Right renal pelvis (tissue), 4 donors: ENCODE results near the gene PHRF1. TPM values are rescaled to one million over a fixed set of nuclear protein-coding genes. Genes with fewer than 3 reads are reported as not detected.
A peak's percentile ranks its signal among the peaks of the same experiment; 100 is the strongest.

Source experiments
- DNase-seq, 4 donors: peaks; one replicate each; pipeline ENCODE4 v3.0.0-alpha.2; 2013; ENCODE audit warnings: low read depth in 4 of 4, low spot score in 3 of 4, missing footprints in 1 of 4
- polyA plus RNA-seq, 4 donors: library from polyadenylated mRNA; unstranded; fragments of 120-200 nt; gene quantifications; one replicate each; pipeline ENCODE4 v1.2.1, GENCODE V29; 2013; ENCODE audit not compliant: insufficient read length in 4 of 4

The PHRF1 gene, protein sequence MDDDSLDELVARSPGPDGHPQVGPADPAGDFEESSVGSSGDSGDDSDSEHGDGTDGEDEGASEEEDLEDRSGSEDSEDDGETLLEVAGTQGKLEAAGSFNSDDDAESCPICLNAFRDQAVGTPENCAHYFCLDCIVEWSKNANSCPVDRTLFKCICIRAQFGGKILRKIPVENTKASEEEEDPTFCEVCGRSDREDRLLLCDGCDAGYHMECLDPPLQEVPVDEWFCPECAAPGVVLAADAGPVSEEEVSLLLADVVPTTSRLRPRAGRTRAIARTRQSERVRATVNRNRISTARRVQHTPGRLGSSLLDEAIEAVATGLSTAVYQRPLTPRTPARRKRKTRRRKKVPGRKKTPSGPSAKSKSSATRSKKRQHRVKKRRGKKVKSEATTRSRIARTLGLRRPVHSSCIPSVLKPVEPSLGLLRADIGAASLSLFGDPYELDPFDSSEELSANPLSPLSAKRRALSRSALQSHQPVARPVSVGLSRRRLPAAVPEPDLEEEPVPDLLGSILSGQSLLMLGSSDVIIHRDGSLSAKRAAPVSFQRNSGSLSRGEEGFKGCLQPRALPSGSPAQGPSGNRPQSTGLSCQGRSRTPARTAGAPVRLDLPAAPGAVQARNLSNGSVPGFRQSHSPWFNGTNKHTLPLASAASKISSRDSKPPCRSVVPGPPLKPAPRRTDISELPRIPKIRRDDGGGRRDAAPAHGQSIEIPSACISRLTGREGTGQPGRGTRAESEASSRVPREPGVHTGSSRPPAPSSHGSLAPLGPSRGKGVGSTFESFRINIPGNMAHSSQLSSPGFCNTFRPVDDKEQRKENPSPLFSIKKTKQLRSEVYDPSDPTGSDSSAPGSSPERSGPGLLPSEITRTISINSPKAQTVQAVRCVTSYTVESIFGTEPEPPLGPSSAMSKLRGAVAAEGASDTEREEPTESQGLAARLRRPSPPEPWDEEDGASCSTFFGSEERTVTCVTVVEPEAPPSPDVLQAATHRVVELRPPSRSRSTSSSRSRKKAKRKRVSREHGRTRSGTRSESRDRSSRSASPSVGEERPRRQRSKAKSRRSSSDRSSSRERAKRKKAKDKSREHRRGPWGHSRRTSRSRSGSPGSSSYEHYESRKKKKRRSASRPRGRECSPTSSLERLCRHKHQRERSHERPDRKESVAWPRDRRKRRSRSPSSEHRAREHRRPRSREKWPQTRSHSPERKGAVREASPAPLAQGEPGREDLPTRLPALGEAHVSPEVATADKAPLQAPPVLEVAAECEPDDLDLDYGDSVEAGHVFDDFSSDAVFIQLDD (N-terminal part only)
- 10 to 100 TPM; 21.1 to 27.4 (median 21.9) TPM for polyA plus RNA-seq

DNA sequence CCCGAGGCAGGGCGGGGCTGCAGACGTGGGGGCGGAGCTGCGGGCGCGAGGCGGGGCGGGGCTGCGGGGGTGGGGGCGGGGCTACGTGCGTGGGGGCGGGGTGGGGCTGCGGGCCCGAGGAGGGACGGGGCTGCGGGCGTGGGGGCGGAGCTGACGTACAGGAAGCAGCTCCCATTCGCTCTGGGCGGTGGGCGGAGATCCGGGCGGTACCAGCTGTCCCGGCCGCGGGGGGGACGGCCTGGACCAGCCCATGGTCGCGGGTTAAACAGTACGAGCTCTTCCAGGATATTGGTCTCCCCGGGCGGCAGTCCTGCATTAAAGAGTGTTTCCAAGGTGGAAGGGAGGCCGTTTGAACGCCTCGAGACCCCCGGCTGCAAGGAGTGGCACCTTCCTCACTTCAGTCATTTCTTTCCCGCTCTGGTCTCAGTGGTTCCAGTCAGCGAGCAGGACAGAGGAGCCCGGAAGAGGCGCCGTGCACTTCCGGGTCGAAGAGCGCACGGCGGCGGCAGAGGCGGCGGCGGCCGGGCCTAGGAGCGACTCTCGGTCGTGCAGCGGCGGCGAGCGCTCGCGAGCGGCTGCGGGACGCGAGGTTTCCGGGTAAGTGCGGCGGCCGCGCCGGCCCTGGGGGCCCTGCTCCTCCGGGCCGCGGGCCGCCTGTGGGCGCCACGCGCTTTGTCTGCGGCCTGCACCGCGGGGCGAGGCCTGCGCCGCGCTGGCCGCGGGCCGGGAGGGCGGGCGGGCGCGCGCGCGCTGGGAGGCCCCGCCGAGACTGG, at the start of gene PHRF1:
Gene PHRF1, plus strand, starts transcription at position 475 of the 773 bp plus-strand sequence. CDS start 5,043 bp downstream, outside the sequence.
- DNase-seq: peak; percentile 83 to 89 (median 86)

DNA sequence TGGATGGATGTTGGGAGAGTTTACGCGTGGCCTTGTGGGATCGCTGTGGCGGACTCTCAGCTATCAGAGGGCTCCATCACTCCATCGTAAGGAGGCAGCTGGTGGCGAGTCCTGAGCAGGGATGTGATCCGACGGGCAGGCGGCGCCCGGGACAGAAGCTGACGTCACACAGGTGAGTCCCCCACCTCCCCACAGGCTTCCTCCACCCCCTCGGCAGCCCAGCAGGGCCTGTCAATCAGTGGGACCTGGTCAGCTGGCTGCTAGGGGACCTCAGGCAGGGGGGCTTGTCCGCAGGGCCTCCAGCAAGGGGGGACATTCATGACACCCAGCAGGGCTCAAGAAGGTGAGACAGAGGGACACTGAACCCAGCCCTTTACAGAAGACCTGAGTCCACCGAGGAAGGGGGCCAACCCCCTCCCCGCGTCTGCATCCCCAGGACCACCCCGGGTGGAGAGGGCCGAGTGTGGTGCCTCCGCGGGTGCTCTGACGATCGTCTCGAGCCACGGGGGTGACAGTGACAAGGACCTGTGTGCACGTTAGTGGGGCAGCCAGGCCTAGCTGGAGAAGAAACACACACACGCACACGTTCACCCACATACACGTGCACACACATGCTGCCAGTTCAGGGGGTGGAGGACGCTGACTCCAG, 48.0 kb upstream of the PHRF1 start:
- DNase-seq: no peak

DNA sequence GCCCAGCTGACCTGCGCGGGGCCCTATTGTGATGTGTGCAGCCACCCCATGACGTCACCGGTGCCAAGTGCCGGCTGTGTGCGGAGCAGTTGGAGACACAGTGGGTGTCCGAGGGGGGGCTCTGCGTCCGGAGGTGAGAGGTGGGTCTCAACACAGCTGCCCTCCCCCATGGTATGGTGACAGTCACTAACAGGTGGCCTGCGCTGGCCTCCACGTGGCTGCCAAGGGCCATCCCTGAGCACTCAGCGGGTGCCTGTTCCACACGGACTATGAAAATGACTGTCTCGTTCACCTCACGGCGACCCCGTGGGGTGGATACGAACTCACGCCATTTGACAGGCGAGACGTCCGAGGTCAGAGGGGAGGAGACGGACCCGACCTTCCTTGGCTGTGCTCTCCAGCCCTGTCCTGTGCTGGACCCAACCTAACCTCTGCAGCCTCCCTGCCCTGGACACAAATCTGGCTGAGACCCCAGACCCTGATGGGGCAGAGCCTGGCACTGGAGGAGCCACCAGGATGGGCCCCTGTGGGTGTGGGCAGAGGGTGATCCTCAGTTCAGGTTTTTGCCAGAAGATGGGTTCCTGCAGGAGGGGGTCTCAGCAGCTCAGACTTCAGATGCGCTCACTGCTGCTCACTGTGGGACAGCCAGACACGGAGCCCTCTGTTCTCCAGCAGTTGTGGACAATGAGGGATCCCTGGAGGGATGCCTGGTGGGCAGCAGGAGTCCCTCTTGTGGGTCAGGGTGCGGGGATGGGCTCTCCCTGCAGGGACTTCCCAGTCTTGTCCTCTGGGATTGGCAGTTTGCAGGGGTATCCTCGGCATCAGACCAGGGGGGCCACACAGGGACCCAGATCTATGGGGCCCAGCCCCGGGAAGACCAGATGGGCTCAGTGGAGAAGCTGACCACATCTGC, 47.2 kb upstream of the PHRF1 start:
- DNase-seq: no peak

DNA sequence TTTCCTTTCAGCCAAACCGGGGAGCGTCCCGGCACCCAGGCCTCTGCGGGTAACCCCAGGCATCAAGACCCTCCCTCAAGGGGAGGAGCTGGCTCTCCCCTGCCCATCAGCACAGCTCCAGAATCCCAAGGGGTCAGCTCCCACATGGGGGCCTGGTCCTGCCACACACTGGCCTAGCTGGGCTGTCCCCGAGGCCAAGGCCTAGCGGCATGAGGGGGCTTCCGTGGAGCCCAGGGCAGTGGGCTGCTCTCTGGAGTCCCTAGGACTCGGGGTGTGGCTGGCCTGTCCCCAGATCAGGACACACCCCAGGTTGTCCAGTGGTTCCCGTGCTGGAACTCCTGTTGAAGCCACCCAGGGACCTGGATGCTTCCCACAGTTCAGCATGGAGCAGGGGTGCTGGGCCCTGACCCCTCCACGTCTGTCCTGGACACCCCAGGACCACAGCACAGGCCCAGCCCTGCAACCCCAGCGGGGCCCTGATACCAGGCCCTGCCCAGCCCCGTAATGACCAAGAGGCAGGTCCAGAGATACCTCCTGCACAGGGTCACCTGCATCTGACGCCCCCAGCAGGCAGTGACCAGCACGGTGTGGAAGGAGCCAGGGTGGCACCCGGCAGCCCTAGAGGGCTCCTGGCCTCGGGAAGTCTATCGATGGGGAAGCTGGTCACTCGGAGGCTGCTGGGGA, 46.4 kb upstream of the PHRF1 start:
- DNase-seq: no peak

DNA sequence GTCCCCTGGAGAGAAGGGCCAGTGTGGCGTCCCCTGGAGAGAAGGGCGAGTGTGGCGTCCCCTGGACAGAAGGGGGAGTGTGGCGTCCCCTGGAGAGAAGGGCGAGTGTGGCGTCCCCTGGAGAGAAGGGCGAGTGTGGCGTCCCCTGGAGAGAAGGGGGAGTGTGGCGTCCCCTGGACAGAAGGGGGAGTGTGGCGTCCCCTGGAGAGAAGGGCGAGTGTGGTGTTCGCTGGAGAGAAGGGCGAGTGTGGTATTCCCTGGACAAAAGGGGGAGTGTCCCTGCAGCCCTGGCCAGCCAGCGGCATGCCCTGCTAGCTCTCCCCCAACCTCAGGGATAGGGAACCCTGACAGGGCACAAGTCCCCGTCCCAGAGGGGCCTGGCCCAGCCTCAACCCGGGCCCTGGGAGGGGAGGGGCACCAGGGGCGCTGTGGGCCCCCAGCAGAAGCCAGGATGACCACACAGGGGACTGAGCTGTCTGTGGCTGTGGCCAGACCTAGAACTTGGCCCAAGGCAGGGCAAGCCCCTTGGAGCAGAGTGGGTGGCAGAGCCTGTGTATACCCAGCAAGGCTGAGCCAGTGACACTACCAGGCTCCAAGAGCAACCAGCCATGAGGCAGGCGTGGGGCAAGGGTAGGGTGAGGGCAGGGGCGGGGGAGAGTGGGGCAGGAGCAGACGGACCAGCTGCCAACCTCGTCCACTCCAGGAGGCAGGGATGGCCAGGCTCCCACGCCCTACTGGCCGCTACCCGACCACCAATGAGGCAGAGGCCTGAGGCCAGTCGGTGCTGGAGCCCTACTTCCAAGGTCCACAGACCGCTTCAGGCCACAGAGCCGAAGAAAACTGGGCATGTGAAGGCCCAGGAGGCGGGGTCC, 45.1 kb upstream of the PHRF1 start:
- DNase-seq: no peak

DNA sequence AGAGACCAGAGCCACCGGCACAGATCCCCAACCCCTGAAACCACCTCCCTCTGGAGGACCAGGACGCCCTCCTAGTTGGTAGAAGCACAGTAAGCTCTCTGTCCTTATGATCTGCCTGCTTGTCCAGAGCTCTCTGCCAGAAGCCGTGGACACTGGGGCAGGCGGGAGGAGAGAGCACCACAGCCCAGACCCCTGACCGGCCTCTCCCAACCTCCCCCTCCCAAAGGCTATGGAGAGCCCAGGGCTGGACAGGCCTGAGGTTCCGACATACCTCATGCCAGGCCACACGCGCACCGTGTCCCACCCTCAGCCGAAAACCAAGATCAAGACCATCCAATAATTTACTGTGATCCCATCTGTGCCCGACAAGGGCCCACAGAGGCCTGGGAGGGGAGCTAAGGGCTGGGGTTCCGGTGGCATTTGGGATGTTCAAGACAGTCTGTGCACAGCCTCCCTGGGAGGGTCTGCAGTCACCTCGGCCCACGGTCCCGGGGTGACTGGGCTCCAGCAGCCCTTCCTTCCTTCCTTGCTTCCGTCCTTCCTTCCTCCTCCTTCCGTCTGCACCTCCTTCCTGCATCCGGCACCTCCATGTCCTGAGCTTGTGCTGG, 44.2 kb upstream of the PHRF1 start:
- DNase-seq: no peak

DNA sequence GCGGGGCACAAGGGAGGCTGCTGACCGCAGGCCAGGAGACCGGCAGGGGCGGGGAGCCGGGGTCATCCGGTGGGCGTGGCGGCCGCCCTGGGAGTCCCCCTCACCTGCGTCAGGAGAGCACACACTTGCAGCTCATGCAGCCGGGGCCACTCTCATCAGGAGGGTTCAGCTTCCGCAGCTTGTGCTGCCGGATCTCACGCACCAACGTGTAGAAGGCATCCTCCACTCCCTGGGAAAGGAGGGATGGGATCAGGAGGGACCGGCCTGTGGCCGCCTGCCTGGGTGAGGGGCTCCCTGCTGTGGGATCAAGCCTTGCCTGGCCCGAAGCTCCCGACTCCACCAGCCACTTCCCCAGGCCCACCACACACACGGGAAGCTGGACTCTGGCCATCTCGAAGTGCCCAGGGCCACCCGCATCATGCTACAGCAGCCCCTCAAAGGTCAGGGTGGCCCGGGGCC, 43.7 kb upstream of the PHRF1 start:
- DNase-seq: no peak

DNA sequence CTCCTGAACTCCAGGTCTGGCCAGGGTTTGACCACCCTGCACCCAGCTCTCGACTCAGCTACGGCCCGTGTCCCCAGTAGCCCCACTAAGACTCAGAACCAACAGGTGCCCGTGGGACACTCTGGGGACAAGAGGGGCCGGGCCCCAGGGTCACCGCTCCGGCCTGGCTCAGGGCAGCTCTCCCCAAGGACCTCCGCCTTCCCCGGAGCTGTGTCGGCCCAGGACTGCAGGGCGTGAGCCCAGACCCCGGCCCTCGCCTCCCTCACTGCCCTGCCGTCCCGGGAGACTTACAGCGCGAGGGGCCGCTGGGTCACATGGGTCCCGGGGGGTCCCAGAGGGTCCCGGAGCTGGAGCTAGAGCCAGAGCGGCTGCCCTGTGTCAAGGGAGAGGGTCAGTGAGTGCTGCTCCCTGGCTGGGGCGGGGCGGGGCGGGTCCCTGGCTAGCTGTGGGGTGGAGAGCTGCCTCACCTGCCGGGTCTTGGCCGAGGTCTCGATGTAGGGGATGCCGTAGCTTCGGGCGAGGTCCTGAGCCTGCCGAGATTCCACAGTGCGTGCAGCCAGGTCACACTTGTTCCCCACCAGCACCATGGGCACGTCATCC, 43.2 kb upstream of the PHRF1 start:
- DNase-seq: no peak

DNA sequence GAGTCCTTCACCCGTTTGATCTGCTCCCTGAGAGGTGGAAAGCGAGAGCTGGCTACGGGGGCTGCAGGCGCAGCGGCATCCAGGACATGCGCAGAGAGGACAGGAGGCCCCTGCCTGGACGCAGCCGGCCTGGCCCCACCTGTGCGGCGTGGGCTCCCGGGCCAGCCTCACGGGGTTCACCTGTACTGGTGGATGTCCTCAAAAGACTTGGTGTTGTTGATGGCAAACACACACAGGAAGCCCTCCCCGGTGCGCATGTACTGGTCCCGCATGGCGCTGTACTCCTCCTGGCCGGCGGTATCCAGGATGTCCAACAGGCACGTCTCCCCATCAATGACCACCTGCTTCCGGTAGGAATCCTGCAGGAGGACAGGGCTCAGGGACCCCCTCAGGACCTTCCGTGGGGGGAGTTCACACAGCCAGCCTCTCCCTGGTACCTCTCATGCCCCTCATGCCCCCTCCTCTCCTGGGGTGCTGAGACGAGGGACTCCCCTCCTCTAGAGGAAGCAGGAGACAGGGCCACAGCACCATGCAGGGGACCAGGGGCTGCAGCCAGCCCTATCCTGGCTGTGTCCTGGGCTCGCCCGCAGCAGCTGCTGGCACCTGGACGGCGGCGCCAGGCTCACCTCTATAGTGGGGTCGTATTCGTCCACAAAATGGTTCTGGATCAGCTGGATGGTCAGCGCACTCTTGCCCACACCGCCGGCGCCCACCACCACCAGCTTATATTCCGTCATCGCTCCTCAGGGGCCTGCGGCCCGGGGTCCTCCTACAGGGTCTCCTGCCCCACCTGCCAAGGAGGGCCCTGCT, 42.5 kb upstream of the PHRF1 start:
- no peak for DNase-seq

DNA sequence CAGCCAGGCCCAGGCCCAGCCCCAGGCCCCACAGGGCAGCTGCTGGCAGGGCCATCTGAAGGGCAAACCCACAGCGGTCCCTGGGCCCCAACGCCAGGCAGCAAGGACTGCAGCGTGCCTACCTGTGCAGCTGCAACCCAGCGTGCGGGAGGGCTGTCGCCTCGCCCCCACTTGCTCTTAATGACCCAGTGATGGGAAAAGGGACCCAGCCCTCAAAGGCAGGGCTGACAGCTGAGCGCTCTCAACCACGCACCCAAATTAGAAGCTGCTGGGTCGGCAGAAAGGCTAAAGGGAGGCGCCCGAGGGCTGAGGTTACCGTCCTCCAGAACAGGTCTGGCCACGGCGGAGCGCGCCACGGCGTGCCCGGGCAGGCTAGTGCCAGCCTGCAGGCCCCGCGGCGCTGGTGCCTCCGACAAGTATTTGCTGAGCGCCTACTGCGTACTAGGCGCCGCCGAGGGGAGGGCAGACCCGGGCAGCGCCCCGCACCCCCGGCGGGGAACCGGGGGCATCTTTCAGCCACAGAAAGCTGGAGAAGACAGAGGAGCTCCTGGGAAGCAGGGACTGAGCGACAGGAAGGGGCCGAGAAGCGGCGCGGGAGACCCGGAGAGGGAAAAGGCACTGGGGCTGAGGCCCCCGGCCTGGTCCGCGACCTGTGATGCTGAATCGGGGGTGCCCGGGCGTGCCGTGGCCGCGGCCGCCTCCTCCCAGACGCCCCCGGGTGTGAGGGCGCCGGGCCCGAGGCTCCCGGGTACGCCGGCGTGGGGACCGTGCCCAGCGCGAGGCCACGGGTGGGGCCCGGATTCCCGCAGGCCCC, 41.7 kb upstream of the PHRF1 start:
- DNase-seq: no peak

DNA sequence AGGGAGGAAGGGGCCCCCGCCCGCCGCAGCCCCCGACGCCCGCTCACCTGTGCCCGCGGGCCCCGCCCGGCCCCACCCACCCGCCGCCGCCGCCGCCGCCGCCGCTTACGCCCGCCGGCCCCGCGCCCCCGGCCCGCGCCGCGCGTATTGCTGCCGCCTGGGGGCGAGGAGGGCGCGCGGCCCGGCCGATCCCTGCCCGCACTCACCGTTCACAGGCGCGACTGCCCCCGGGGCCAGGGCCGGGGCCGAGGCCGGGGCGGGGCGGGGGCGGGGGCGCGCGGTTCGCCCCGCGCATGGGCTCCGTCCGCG, 41.1 kb upstream of the PHRF1 start:
- no peak for DNase-seq

DNA sequence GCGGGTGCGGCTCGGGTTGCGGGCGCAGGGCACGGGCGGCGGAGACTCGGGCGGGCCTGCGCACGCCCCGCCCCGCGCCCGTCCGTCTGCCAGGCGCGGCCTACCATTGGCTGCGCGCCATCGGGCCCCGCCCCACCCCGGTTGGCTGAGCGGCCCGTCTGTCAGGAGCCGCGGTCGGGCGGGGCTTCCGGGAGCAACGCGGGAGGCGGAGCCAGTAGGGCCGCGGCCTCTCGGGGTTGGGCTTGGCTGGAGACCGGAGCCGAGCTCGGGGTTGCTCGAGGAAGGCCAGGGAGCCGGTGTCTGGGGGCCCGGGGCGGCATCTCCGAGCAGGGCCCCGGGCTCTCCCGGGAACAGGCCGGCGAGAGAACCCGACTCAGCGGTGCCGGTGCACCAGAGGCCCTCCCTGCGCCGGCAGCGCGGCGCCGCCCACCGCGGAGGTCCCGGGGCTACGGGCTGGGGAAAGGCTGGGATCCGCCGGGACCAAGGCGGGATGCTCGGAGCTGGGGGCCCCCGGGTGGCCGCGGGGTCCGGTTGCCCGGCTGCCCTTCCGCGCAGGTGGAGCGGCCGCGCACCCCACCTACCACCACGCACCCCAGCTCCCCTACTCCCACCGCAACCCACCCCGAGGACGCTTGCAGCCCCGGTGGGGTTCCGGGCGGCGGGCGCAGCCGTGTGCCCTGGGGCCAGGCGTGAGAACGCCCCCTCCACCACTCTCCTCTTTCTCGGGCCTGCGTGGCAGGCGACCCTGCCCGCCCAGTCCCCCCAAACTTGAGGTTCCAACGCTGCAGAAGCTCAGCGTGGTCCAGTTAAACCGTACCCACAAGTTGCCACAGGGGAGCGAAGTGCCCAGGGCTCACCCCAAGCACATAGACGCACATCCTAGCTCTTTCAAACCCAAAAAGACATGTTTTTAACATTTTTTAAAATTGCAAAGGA, 40.5 kb upstream of the PHRF1 start, which contains the start of gene HRAS:
Gene HRAS, minus strand, starts transcription at position 58 of the 936 bp plus-strand sequence.
- peak; percentile 89 to 92 (median 90) for DNase-seq
